T-helper 1 cell (primary cell): Measurements from ENCODE around the gene DTX4.

Source experiments
- DNase-seq, 5 donors: peaks; one replicate each; pipeline ENCODE4 v3.0.0-alpha.2; 2012 to 2020

Gene DTX4

GRCh38 chr11:59192446-59193020, 20.6 kb downstream of the DTX4 start:
- DNase-seq: no peak

GRCh38 chr11:59193587-59194130, 21.7 kb downstream of the DTX4 start:
- DNase-seq: no peak

- DNase-seq: no peak
Observed at GRCh38 chr11:59195586-59195985, 23.7 kb downstream of the DTX4 start.

- DNase-seq: no peak
Observed at GRCh38 chr11:59196777-59197176, 24.8 kb downstream of the DTX4 start.

- no peak for DNase-seq
Observed at GRCh38 chr11:59197991-59198390, 26.1 kb downstream of the DTX4 start.

GRCh38 chr11:59198726-59199125, 26.8 kb downstream of the DTX4 start:
- no peak for DNase-seq

- no peak for DNase-seq
Observed at GRCh38 chr11:59199546-59200422, 27.9 kb downstream of the DTX4 start.

- no peak for DNase-seq
Observed at GRCh38 chr11:59200423-59200746, 28.5 kb downstream of the DTX4 start.

GRCh38 chr11:59201353-59201752, 29.4 kb downstream of the DTX4 start:
- DNase-seq: no peak

- no peak for DNase-seq
Observed at GRCh38 chr11:59204746-59205145, 32.8 kb downstream of the DTX4 start.

- no peak for DNase-seq
Observed at GRCh38 chr11:59205648-59206047, 33.7 kb downstream of the DTX4 start.

- DNase-seq: no peak
Observed at GRCh38 chr11:59206635-59207034, 34.7 kb downstream of the DTX4 start.

GRCh38 chr11:59207988-59208451, 36.1 kb downstream of the DTX4 start:
- peak in 4 of 5 donors; percentile 12 to 34 (median 28) for DNase-seq

- no peak for DNase-seq
Observed at GRCh38 chr11:59208956-59209355, 37.0 kb downstream of the DTX4 start.

- no peak for DNase-seq
Observed at GRCh38 chr11:59212222-59212621, 40.3 kb downstream of the DTX4 start.

GRCh38 chr11:59212744-59213631, 41.1 kb downstream of the DTX4 start, which contains the start of gene MPEG1:
MPEG1 (minus strand) TSS chr11:59212927; CDS start chr11:59212865, 62 bp downstream.
- no peak for DNase-seq

GRCh38 chr11:59214141-59214893, 42.4 kb downstream of the DTX4 start:
- DNase-seq: no peak

- peak in 1 of 5 donors; percentile 8 for DNase-seq
Observed at GRCh38 chr11:59216641-59217564, 45.0 kb downstream of the DTX4 start.

GRCh38 chr11:59218319-59218718, 46.4 kb downstream of the DTX4 start:
- no peak for DNase-seq

- DNase-seq: no peak
Observed at GRCh38 chr11:59218893-59219292, 47.0 kb downstream of the DTX4 start.

- no peak for DNase-seq
Observed at GRCh38 chr11:59219836-59220235, 47.9 kb downstream of the DTX4 start.
